Tibial nerve (tissue), 4 donors: ENCODE data around the gene ADH7.

Experiments used
- EP300 ChIP-seq, 2 donors: sonication (generic); formaldehyde crosslinking; IDR thresholded peaks; one replicate each; pipeline ENCODE4 v1.6.1; 2017; ENCODE audit warnings: antibody characterized with exemption in 2 of 2, mild to moderate bottlenecking in 1 of 2
- TF ChIP-seq, protein P1 (sequence below), 5 experiments: fragments of 200-600 bp in 3 of 5; fragments of 450-650 bp in 2 of 5; sonication (generic) in 3 of 5; IDR thresholded peaks; one replicate each; pipeline ENCODE4 v1.5.1; 2016 to 2019; ENCODE audit warnings: antibody characterized with exemption in 5 of 5, mild to moderate bottlenecking in 3 of 5, moderate library complexity in 2 of 5

- TF ChIP-seq, protein P1, sequence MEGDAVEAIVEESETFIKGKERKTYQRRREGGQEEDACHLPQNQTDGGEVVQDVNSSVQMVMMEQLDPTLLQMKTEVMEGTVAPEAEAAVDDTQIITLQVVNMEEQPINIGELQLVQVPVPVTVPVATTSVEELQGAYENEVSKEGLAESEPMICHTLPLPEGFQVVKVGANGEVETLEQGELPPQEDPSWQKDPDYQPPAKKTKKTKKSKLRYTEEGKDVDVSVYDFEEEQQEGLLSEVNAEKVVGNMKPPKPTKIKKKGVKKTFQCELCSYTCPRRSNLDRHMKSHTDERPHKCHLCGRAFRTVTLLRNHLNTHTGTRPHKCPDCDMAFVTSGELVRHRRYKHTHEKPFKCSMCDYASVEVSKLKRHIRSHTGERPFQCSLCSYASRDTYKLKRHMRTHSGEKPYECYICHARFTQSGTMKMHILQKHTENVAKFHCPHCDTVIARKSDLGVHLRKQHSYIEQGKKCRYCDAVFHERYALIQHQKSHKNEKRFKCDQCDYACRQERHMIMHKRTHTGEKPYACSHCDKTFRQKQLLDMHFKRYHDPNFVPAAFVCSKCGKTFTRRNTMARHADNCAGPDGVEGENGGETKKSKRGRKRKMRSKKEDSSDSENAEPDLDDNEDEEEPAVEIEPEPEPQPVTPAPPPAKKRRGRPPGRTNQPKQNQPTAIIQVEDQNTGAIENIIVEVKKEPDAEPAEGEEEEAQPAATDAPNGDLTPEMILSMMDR (IDR thresholded peaks at IDR 0.05) = no peak
- TF ChIP-seq EP300 (IDR thresholded peaks at IDR 0.05) = no peak
Measured at GRCh38 chr4:99366491-99366890, 68.7 kb downstream of the ADH7 start.
